Measurements from ENCODE around the gene GID8.

The GID8 gene

DNA sequence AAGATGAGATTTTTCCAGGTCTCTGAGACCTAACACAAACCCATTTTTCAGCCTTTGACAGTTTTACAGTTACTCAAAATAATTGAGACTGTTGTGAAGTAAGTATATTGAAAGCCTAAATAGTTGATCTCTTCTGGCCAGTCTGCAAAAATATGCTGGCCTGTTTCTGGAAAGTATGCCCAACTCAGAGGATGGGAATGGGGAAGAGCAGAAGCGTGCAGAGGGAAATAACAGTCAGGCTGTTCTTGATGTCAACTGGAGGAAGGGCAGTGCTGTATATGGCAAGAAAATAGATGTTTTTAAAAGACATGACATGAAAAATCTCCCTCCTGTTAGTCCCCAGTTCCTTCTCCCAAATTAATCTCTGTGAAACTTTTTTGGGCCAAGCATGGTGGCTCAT is 3.8 kb downstream of the GID8 start:
- in situ Hi-C loops (cut with MboI; ENCODE audit: low sequenced_read_pairs): no loop called here

DNA sequence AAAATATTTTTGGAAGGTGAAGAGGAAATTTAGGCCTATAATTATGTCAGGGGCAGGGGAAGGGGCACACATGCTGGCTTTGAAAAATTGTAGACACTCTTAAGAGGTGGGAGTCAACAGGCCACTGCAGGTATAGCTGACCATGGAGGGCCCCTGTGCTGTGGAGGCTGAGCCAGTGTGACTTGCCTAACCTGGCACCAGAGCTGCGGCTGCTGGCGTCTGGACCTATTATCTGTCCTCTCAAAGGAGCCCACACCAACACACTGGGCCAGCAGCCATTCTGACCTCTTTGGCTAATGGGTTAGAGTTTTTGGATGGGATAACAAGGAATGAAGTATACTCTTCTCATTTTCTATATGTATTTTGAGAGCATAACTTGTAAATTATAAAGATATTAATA is 4.5 kb downstream of the GID8 start:
- in situ Hi-C loops (cut with MboI; ENCODE audit: low sequenced_read_pairs): no loop called here

DNA sequence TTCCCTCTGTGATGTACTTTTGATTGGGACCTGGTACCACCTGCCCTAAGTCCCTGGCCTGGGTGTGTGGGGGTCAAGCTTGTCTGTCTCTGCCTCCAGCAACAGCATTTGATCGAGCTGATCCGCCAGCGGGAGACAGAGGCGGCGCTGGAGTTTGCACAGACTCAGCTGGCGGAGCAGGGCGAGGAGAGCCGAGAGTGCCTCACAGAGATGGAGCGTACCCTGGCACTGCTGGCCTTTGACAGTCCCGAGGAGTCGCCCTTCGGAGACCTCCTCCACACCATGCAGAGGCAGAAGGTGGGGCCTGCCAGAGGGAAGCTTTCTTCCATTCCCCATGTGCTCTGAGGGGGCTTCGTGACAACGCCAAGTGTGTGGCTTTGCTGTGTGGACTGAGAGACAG is 5.4 kb downstream of the GID8 start:
- in situ Hi-C loops (cut with MboI; ENCODE audit: low sequenced_read_pairs): no loop called here

DNA sequence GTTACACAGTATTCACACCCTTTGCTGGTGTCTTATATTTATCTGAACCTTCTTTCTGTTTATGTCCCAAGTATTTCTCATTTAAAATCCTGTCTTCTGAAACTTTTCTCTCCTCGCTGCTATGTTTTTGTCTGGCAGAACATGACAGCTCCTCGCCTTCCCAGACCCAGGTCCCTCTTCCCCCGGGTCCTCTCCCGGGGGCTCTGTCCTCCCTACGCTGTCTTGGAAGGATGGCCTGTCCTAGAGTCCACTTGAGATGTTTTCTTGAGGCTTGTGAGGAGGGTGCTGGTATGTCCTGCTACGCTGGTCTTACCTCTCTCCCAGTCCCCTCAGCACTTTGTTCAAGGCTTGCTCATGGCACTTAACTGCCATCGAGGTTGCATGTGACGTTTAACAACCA is 6.2 kb downstream of the GID8 start:
- in situ Hi-C loops (cut with MboI; ENCODE audit: low sequenced_read_pairs): no loop called here

DNA sequence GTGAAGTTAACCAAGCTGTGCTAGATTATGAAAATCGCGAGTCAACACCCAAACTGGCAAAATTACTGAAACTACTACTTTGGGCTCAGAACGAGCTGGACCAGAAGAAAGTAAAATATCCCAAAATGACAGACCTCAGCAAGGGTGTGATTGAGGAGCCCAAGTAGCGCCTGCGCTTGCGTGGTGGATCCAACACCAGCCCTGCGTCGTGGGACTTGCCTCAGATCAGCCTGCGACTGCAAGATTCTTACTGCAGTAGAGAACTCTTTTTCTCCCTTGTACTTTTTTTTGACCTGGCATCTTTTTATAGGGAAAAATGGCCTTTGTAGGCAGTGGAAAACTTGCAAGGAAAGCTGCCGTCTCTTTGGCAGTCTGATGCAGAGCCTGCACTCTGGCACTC is 6.8 kb downstream of the GID8 start:
- in situ Hi-C loops (cut with MboI; ENCODE audit: low sequenced_read_pairs): no loop called here

DNA sequence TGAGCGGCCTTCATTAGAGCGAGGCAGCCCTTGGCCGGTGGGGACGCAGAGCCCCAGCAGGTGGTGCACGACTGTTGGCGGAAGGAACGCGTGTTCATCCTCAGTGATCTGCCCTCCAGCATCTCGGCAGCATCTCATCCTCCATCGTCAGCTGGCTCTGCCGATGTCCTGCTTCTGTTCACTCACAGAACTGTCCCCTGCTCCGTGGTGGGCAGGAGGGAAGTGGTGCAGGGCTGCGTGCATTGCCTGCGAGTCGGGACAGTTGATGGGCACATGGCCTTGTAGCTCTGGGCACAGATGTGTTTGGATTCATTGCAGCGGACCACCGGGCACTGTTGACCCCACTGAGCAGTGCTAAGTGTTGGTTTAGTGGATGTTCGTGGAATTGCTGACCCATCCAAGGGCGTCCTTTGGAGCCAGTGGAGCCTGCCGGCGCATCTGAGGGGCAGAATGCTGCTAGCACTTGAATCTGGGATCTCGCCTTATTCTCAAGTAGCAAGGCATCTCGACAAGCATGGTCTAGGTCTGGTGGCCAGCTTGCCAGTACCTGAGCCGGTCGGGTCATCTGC is 7.9 kb downstream of the GID8 start:
- in situ Hi-C loops (cut with MboI; ENCODE audit: low sequenced_read_pairs): no loop called here

DNA sequence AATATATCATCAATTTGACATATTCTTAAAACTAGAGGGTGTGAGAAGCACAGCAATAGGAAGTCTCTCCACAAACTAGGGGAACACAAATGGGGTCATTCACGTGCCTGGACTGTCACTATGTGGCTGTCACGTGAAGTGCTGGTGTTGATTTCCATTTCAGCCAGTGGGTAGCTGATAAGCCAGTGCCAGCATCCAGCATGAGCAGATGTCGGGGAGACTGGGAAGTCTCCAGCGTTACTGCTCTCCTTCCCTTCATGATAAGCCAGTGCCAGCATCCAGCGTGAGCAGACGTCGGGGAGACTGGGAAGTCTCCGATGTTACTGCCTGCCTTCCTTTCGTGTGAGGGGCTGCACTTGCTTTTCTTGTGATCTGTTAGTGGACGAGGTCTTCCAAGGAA is 9.0 kb downstream of the GID8 start:
- in situ Hi-C loops (cut with MboI; ENCODE audit: low sequenced_read_pairs): no loop called here

DNA sequence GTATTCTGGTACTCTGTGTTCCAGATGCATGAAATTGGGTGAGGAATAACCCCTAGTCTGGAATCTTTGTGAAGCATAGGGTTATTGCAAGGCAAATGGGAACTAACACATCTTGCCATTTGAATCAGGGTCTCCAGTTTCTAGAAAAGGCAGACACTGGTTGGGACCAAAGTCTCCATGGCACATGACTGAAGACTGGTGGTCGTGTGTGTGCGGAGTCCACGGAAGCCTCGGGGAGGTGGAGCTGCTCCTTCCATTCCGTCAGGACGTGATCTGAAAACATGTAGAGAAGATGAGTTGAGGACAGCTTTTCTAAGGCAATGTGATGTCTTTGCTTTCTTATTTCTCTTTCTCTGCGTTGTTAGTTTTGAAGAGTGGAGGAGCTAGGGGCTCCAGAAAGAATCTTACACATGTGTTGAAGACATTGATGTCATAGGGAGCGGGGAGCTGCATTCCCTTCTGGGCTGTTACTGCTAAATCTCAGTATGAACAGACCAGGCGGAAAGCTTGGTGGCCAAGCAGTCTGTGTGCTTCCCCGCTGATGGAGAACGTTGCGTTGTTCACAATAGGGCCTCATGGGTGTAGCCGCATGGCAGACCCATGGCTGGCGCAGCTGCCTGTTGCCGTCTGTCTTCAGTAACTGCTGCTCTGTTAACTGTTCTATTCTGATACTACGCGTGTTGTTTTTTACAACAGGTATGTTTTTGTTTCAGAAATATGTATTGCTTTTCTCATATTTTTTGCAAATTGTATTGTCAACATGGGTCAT is 9.8 kb downstream of the GID8 start:
- in situ Hi-C loops (cut with MboI; ENCODE audit: low sequenced_read_pairs): no loop called here

DNA sequence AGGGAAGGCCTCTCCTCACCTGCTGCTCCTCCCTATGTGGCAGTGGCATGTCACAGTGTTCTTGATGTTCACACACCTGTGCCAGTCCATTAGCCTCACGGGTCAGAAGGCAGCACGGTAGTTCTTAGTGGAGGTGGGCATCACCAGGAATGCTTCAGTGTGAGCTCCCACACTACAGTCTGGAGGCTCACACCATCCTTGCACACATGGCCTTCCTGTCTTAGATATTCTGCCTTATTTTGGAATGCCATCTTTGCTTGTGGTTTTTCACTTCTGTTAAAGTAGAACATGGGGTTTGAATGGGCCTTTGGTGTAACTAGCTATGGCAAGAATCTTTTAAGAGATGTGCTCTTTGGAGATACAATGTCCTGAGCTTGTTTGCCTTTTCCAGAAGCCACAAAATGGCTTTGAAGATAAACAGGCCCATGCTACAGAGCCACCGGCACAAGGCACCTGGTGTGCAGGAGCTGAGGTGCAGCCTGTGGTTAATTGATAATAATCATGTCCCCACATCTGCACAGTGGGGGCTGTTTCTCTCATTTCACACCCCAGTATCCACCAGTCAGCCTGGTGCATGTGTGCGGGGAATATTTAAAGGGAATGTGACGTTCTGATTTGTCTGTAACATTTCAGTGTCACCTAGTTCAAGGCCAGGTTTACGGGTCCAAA is 11.3 kb downstream of the GID8 start:
- in situ Hi-C loops (cut with MboI; ENCODE audit: low sequenced_read_pairs): no loop called here

DNA sequence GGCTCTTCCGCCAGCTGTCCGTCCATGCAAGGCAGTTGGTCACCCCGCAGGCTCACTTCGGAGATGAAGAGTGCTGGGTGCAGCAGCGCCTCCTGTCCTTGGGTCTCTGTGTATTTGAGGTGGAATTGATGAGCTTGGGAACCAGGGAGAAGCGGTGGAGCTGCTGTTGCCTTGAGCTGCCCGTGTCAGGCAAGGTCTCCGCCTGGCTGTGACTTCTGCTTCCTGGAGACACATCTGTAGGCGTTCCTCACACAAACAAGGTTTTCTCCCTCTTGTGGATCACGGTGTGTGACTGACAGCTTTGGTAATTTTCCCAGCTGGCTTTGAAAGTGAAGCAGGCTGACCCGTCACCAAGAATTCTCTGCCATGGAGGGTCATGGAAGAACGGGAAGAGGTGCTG is 12.0 kb downstream of the GID8 start:
- in situ Hi-C loops (cut with MboI; ENCODE audit: low sequenced_read_pairs): no loop called here

DNA sequence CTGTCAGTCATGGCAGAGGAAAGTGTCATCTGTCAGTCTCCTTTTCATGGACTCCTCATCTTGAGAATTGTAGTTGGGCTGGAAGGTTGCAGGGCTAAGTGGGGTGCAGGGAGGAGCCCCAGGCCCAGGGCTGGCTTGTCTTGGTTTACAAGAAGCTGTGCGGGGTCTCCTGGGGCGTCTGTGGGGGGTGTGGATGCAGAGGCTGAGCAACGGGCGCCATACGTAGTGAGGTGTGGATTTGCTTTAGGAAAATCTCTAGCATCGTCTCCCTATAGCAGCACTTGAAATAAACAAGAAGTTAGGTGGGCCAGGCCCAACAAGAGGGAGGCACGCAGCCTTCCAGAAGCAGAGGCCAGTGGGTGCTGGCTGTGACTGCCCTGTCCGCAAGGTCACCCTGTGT is 12.8 kb downstream of the GID8 start:
- in situ Hi-C loops (cut with MboI; ENCODE audit: low sequenced_read_pairs): no loop called here

DNA sequence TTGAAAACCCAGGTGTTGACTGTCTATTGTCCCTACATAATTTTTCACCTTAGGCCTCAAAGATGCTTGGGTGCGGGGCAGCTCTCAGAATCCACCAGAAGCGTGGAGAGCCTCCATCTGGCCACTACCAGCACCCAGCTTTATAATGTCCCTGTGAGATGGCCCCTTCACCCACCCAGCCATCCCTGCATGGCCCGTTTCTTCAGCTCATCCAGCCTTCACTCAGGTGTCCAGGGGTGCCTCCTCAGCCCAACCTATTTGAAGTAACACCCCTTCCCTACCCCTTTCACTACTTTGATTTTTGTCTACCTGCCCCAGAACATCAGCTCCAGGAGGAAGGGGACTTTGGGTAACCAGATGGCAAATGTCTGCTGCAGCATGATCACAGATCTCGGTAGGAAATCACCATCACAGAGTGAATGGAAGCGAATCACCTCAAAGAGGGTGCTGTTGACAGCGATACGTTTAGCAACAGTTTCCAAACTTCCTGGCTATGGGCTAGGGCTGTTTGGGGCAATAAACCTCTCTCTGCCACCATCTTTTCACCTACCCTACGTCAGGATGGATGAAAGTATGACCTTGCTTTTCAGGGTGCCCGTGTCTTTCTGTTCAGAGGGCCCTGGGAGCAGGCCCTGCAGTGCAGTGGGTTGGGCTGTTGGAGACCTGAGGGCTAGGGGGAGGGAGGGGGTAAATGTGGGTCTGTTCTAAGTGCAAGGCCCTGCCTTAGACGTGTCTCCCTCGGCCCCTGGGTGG is 13.4 kb downstream of the GID8 start:
- in situ Hi-C loops (cut with MboI; ENCODE audit: low sequenced_read_pairs): no loop called here

DNA sequence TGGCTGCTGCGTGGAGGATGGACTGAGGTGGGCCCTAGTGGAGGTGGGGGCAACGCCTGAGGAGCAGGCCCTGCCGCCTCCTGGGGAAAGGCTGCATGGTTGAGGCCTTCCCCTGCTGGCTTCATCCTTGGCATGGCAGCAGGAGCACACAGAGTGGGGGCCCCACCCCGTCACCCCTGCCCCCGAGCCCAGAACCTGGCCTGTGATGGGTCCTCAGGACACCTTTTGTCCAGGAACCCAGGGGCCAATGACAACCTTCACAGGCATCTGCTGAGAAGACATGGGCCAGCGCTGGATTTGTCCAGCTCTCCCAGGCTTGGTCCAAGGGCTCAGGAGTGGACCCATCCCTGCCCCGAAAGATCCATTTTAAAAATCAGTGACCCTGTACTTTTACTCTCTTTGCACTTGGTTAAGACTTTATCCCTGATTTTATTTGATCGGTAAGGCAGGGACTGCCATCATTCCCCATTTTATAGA is 14.0 kb downstream of the GID8 start:
- in situ Hi-C loops (cut with MboI; ENCODE audit: low sequenced_read_pairs): no loop called here

DNA sequence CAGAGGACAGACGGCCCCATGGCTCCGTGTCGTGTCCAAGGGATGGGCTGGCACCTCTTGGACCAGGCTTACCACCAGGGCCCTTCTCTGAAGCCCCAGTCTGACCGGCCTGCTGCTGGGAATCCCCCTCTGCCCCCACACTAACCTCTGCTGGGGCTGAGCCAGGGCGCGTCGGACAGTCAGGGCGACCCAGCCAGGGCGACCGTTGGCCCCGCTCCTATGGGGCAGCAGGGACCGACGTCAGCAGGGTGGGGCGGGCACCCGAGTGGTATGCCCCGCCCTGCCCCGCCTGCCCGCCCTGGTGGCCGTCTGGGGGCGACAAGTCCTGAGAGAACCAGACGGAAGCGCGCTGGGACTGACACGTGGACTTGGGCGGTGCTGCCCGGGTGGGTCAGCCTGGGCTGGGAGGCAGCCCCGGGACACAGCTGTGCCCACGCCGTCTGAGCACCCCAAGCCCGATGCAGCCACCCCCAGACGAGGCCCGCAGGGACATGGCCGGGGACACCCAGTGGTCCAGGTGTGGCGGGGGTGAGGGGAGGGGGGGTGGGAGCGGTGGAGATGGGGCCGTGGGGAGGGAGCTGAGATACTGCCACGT is 14.5 kb downstream of the GID8 start, which contains the start of gene SLC17A9:
Gene SLC17A9 (plus strand): TSS at position 337 of the 595 bp plus-strand sequence. CDS start 122 bp downstream, at position 459.
- in situ Hi-C loops (cut with MboI; ENCODE audit: low sequenced_read_pairs): no loop called here

DNA sequence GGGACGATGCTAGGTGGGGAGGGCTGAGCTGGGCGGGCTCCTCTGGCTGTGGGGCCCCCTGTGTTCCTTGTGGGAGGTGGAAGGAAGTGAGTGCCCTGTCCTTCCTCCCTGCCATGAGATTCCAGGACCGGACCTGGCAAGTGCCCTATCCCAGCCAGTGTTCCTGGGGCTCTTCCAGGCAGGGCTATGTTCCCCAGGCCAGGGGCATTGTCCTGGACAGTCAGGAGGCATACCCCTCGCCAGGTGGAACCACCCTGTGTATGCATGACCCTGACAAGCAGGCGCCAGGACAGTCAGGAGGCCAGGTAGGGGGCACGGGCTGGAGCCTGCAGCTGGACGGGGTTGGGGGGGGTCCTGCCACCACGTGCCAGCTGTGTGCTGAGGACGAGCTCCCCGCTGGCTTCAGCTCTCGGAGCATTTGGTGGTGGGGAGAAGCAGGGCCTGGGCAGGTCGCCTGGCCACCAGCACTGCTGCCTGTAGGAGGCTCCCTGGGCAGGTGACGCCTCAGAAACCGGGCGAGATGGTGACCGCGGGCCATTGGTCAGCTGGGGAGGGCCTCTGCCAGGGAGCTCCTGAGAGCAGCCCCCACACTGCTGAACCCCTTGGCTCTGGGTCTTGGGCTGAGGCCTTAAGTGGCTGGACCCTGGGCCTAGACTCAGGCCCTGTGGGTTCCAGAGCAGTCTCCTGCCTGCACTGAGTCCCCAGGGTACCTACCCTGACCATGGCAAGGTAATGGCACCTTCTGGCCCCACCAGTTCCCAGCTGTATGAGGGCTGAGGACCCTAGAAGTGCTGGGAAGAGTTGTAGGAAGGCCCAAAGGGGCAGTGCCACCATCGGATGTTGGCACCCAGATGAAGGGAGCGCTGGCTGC is 15.3 kb downstream of the GID8 start:
- in situ Hi-C loops (cut with MboI; ENCODE audit: low sequenced_read_pairs): no loop called here

DNA sequence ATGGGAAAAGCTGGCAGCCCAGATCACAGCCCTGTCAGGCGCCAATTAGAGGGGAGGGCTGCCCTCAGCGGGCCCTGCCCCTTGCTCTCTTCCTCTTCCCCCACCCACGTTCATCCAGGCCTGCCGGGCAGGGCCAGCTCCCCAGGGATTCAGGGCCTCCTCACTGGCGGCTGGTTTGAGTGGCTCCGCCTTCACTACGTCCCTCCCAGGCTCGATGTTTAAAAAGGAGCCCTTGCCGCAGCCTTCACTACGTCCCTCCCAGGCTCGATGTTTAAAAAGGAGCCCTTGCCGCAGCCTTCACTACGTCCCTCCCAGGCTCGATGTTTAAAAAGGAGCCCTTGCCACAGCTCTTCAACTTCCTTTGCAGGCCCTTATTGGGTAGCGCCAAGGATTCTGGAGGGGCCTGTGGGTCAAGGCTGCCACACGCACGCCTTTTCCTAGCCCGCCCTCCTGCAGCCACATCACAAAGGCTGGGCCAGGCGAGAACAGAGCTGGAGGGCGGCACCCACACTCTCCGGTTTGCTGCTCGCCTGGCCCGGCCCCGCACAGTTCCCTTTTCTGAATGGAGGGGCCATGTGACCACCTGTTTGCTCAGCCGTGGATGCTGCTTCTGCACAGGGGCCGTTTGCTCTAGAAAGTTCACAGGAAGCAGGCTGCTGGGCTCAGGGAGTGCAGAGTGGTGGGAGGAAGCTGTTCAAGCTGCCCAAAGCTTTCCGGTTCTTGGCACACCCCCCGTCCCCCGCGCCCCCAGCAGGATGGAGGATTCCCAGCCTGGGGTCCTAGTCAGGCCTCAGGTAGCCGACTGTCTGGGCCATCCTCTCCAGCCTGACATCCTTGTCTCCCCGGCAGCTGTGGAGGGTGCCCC is 16.1 kb downstream of the GID8 start:
- in situ Hi-C loops (cut with MboI; ENCODE audit: low sequenced_read_pairs): no loop called here

DNA sequence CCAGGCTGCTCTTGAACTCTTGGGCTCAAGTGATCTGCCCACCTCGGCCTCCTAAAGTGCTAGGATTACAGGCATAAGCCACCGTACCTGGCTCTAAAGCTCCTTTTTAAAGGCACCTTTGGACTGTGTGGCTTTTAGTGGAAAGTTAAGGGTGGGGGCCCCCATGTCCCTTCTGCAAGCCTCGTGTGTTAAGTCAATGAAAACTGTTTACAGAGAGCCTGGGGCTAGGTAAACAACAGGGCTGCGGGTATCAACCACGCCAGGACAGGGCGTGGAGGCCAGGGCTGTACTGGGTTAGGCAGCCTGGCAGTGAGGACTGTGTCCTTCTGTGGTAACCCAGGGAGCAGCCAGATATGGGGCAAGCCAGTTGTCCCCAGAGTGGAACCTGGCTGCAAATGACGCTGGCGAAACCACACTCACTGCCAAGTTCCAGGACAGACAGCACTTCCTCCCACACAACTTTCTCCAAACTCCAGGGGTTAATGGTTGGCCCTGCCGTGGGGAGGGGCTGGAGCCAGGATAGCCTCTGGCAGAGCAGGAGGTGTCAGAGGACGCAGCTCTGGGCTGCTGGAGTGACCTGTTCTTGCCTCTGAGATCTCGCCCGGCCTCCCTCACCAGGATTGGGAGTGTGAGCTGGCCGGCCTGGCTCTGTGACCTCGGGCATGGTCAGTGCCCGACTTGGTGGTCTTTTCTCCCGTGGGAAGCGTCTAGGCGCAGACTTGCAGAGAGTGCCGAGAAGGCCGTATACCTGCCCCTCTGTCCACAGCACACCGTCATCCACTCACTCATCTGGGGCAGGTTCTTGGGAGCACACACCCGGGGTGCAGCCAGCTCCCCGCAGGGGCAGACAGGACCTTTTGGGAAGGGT is 17.8 kb downstream of the GID8 start:
- in situ Hi-C loops (cut with MboI; ENCODE audit: low sequenced_read_pairs): no loop called here
